SK-N-SH (cell line): ENCODE data around the gene QKI. TPM values are rescaled to one million over a fixed set of nuclear protein-coding genes. Genes with fewer than 3 reads are reported as not detected.
A peak's percentile ranks its signal among the peaks of the same experiment; 100 is the strongest.

ENCODE experiments used
- CTCF ChIA-PET: fragments of 300-600, 350-600 bp; formaldehyde crosslinking; extraction: SDS; loops from one replicate; lab custom pipeline; 2021; lab: Yijun Ruan, JAX
- POLR2A ChIA-PET: fragments of 350-600 bp; sonication (Branson Sonifier 250); formaldehyde crosslinking; extraction: SDS; loops from one replicate; lab custom pipeline; 2020; ENCODE audit warnings: antibody characterized with exemption, inconsistent platforms; lab: Yijun Ruan, JAX
- DNase-seq: peaks from one replicate; pipeline ENCODE4 v3.0.0; 2012
- H2AFZ ChIP-seq: fragments of 200-600 bp; sonication (generic); 2 replicates; pipeline ENCODE4 v1.8.1; 2016; ENCODE audit warnings: antibody characterized with exemption, mild to moderate bottlenecking, low read depth
- H3F3A ChIP-seq: fragments of 200-600 bp; sonication (generic); replicated peaks from 2 replicates; pipeline ENCODE3; 2016; ENCODE audit warnings: antibody characterized with exemption, mild to moderate bottlenecking; ENCODE audit not compliant: insufficient read depth
- H3K27ac ChIP-seq, 2 experiments: fragments of 200-500 bp in 1 of 2; fragments of 200-600 bp in 1 of 2; sonication (Bioruptor generic) in 1 of 2; sonication (generic), shearing (Covaris generic) in 1 of 2; 2 replicates each; pipeline versions ENCODE4 v1.5.1 to v1.6.1; 2014 to 2016; ENCODE audit warnings: low read depth in 2 of 2, inconsistent platforms in 1 of 2, low read length in 1 of 2, mild to moderate bottlenecking in 1 of 2, mixed read lengths in 1 of 2
- H3K27me3 ChIP-seq: fragments of 200-600 bp; sonication (generic), shearing (Covaris generic); 2 replicates; pipeline ENCODE4 v1.6.1; 2016; ENCODE audit warnings: mixed run types; ENCODE audit not compliant: insufficient read depth
- H3K36me3 ChIP-seq, 2 experiments: fragments of 200-500 bp in 1 of 2; fragments of 200-600 bp in 1 of 2; sonication (Bioruptor generic) in 1 of 2; sonication (generic) in 1 of 2; replicated peaks in 1 of 2; 2 replicates each; pipeline versions ENCODE3 to v1.5.1; 2014 to 2016; ENCODE audit warnings: low read length in 1 of 2, mild to moderate bottlenecking in 1 of 2; ENCODE audit not compliant: insufficient read depth in 2 of 2, control insufficient read depth in 1 of 2
- H3K4me1 ChIP-seq, 2 experiments: fragments of 200-500 bp in 1 of 2; fragments of 200-600 bp in 1 of 2; sonication (Bioruptor generic) in 1 of 2; sonication (generic), shearing (Covaris generic) in 1 of 2; 2 replicates each; pipeline versions ENCODE4 v1.5.1 to v1.6.1; 2014 to 2016; ENCODE audit warnings: low read depth in 1 of 2, low read length in 1 of 2, mixed run types in 1 of 2; ENCODE audit not compliant: insufficient read depth in 2 of 2, control insufficient read depth in 1 of 2
- H3K4me2 ChIP-seq: fragments of 200-600 bp; sonication (generic), shearing (Covaris generic); 2 replicates; pipeline ENCODE4 v1.6.1; 2017; ENCODE audit warnings: mixed run types
- H3K4me3 ChIP-seq, 2 experiments: fragments of 200-500 bp in 1 of 2; fragments of 200-600 bp in 1 of 2; sonication (Bioruptor generic) in 1 of 2; sonication (generic), shearing (Covaris generic) in 1 of 2; 2 replicates each; pipeline versions ENCODE4 v1.5.1 to v1.8.1; 2014 to 2016; ENCODE audit warnings: low read depth in 2 of 2, inconsistent platforms in 1 of 2, low read length in 1 of 2, mild to moderate bottlenecking in 1 of 2, mixed read lengths in 1 of 2, moderate library complexity in 1 of 2
- H3K79me2 ChIP-seq: fragments of 200-600 bp; sonication (generic); 2 replicates; pipeline ENCODE4 v1.8.1; 2017; ENCODE audit warnings: mild to moderate bottlenecking; ENCODE audit not compliant: insufficient read depth
- H3K9ac ChIP-seq: fragments of 200-600 bp; sonication (generic); 2 replicates; pipeline ENCODE4 v1.6.1; 2017; ENCODE audit warnings: mixed run types
- H3K9me2 ChIP-seq: fragments of 200-600 bp; sonication (generic); 2 replicates; pipeline ENCODE4 v1.6.1; 2017; ENCODE audit warnings: mixed run types
- H3K9me3 ChIP-seq: fragments of 200-600 bp; sonication (generic); 2 replicates; pipeline ENCODE4 v1.6.1; 2017; ENCODE audit warnings: mixed run types, mild to moderate bottlenecking, moderate library complexity
- H4K20me1 ChIP-seq: fragments of 200-600 bp; sonication (generic); 2 replicates; pipeline ENCODE4 v1.6.1; 2017; ENCODE audit warnings: mild to moderate bottlenecking, mixed run types; ENCODE audit not compliant: insufficient read depth
- CHD2 ChIP-seq: fragments of 150-350 bp; IDR thresholded peaks from 2 replicates; pipeline ENCODE4 v1.6.1; 2018; ENCODE audit warnings: low read length; ENCODE audit not compliant: partially characterized antibody
- ELF1 ChIP-seq: IDR thresholded peaks from 2 replicates; pipeline ENCODE4 v1.4.0; 2012
- EP300 ChIP-seq, 2 experiments: IDR thresholded peaks; 2 replicates each; pipeline versions ENCODE4 v1.4.0 to v1.6.1; 2012; ENCODE audit warnings: borderline replicate concordance in 1 of 2, low read depth in 1 of 2, low read length in 1 of 2
- EZH2phosphoT487 ChIP-seq: fragments of 200-600 bp; sonication (generic); IDR thresholded peaks from 2 replicates; pipeline ENCODE4 v1.6.1; 2017; ENCODE audit warnings: low read depth, mixed run types, mild to moderate bottlenecking, antibody characterized with exemption, moderate library complexity, borderline replicate concordance
- FOSL2 ChIP-seq: IDR thresholded peaks from 2 replicates; pipeline ENCODE4 v1.4.0; 2012; ENCODE audit warnings: low read depth, mild to moderate bottlenecking, moderate library complexity, borderline replicate concordance
- FOXM1 ChIP-seq: IDR thresholded peaks from 2 replicates; pipeline ENCODE4 v1.4.0; 2012; ENCODE audit warnings: low read depth, mild to moderate bottlenecking
- GABPA ChIP-seq: IDR thresholded peaks from 2 replicates; pipeline ENCODE4 v1.4.0; 2012; ENCODE audit warnings: low read depth, mild to moderate bottlenecking
- GATA2 ChIP-seq: sonication (generic); formaldehyde crosslinking; IDR thresholded peaks from 2 replicates; pipeline ENCODE4 v1.5.0; 2020; ENCODE audit warnings: mild to moderate bottlenecking, missing genetic modification reagents
- RAD21 ChIP-seq: IDR thresholded peaks from 2 replicates; pipeline ENCODE4 v1.6.1; 2012; ENCODE audit warnings: mild to moderate bottlenecking, low read length
- RCOR1 ChIP-seq: fragments of 150-350 bp; IDR thresholded peaks from 2 replicates; pipeline ENCODE4 v1.6.1; 2017; ENCODE audit warnings: antibody characterized with exemption, low read length
- RXRA ChIP-seq: IDR thresholded peaks from 2 replicates; pipeline ENCODE4 v1.4.0; 2012; ENCODE audit warnings: low read depth, mild to moderate bottlenecking, borderline replicate concordance
- SMC3 ChIP-seq: IDR thresholded peaks from 2 replicates; pipeline ENCODE4 v1.6.1; 2012; ENCODE audit warnings: low read depth, low read length, improper control_type of control experiment
- TCF12 ChIP-seq: IDR thresholded peaks from 2 replicates; pipeline ENCODE4 v1.4.0; 2012
- TEAD4 ChIP-seq: IDR thresholded peaks from 2 replicates; pipeline ENCODE4 v1.4.0; 2012; ENCODE audit warnings: mild to moderate bottlenecking, borderline replicate concordance; ENCODE audit not compliant: insufficient read depth
- YY1 ChIP-seq: IDR thresholded peaks from 2 replicates; pipeline ENCODE4 v1.4.0; 2012; ENCODE audit warnings: low read depth, mild to moderate bottlenecking
- WGBS: methylation state at CpG from one replicate; pipeline ENCODE4 v1.1.6; 2017; ENCODE audit warnings: low lambda C conversion rate; 5-methylcytosine and 5-hydroxymethylcytosine counted together
- polyA plus RNA-seq, 3 experiments: library from polyadenylated mRNA; depleted of rRNA; stranded (reverse); fragments of >200 nt; gene quantifications; 2 replicates each; pipeline ENCODE4 v1.2.3, GENCODE V29; 2012
- TF ChIP-seq, protein P1 (sequence below): IDR thresholded peaks from 2 replicates; pipeline ENCODE4 v1.4.0; 2012; ENCODE audit warnings: low read depth, borderline replicate concordance
- TF ChIP-seq, protein P2 (sequence below): IDR thresholded peaks from 2 replicates; pipeline ENCODE4; 2012
- TF ChIP-seq, protein P3 (sequence below): IDR thresholded peaks from 2 replicates; pipeline ENCODE4 v1.4.0; 2012; ENCODE audit warnings: low read depth
- TF ChIP-seq, protein P4 (sequence below): fragments of 200-600 bp; sonication (generic); IDR thresholded peaks from 2 replicates; pipeline ENCODE4 v1.6.1; 2017; ENCODE audit warnings: antibody characterized with exemption, mild to moderate bottlenecking, moderate library complexity
- TF ChIP-seq, protein P5 (sequence below): fragments of 150-350 bp; IDR thresholded peaks from 2 replicates; pipeline ENCODE4 v1.6.1; 2017; ENCODE audit warnings: antibody characterized with exemption, low read length, low read depth, borderline replicate concordance

The QKI gene
- polyA plus RNA-seq, 1 of the 3 experiments (the other 2 are of a cell fraction): 51.1 TPM

DNA sequence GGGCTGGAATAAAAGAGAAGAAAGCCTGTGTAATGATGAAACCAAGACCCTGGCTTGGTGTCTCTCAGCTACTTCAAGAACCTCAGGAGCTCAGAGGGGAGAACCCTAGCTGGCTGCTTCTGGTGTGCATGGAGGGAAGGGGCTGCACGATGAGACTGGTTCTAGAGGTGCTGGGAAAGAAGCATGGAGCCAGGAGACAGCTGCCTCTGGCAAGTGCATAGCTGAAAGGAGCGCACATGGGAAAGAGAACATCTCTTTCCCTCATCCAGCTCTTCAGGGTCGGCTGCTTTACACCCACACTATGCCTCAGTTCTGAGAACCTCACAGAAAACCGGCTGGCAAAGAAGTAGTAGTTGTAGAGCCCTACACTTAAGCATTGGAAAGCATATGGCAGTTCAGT lies 139.5 kb downstream of the QKI start:
- Histone ChIP-seq H2AFZ (no peak overlapping the region), H4K20me1 (peaks cover 15% of the 10 kb centered on the region), H3K27ac (no peak overlapping the region), H3F3A (peaks cover 9% of the 10 kb centered on the region), H3K4me2 (no peak overlapping the region), H3K9ac (no peak overlapping the region), H3K4me3 (no peak overlapping the region), H3K4me1 (no peaks in the 10 kb centered on the region), H3K9me2 (no peaks in the 10 kb centered on the region), H3K9me3 (no peaks in the 10 kb centered on the region), H3K79me2 (peaks cover 84% of the 10 kb centered on the region), H3K36me3 (peaks cover 3 to 5% of the 10 kb centered on the region in 2 experiments), H3K27me3 (no peaks in the 10 kb centered on the region)
- POLR2A ChIA-PET: no interaction called here
- CTCF ChIA-PET: interaction anchor here (0.5 to 1.3 kb wide), 3 partner anchors 10 to 746 kb away, joined by 3 to 5 read pairs (median 3); no protein-coding TSS in a partner anchor
- TF ChIP-seq TCF12: no peak
- no peak for TF ChIP-seq GABPA
- TF ChIP-seq ELF1: no peak
- TF ChIP-seq, protein P1, sequence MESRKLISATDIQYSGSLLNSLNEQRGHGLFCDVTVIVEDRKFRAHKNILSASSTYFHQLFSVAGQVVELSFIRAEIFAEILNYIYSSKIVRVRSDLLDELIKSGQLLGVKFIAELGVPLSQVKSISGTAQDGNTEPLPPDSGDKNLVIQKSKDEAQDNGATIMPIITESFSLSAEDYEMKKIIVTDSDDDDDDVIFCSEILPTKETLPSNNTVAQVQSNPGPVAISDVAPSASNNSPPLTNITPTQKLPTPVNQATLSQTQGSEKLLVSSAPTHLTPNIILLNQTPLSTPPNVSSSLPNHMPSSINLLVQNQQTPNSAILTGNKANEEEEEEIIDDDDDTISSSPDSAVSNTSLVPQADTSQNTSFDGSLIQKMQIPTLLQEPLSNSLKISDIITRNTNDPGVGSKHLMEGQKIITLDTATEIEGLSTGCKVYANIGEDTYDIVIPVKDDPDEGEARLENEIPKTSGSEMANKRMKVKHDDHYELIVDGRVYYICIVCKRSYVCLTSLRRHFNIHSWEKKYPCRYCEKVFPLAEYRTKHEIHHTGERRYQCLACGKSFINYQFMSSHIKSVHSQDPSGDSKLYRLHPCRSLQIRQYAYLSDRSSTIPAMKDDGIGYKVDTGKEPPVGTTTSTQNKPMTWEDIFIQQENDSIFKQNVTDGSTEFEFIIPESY: no peak
- no peak for TF ChIP-seq RXRA
- TF ChIP-seq TEAD4: no peak
- DNase-seq: no peak
- whole genome bisulfite sequencing: 91% methylated on average over 4 of the region's 4 CpGs

DNA sequence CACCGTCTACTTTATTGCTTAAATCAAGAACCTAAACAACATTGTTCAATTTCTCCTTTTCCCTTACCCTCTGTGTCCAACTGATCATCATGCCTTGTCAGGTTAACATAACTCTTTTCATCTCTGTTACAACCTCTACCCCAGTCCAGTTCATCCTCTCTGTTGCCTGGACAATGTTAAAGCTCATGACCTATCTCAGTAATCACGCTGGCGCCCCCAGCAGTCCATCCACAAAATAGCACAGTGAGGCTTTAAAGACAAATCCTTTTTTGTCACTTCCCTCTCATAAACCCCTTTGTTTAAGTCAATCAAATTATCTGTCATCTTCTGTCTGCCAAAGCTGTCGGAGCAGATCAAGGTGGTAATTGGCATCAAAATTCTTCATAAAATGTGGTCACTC lies 140.1 kb downstream of the QKI start:
- peaks cover 15% of the 10 kb centered on the region for H4K20me1 ChIP-seq
- WGBS: 79% methylated on average over 4 of the region's 4 CpGs
- no peak for TF ChIP-seq CHD2
- no peak for TF ChIP-seq RXRA
- TF ChIP-seq, protein P2, sequence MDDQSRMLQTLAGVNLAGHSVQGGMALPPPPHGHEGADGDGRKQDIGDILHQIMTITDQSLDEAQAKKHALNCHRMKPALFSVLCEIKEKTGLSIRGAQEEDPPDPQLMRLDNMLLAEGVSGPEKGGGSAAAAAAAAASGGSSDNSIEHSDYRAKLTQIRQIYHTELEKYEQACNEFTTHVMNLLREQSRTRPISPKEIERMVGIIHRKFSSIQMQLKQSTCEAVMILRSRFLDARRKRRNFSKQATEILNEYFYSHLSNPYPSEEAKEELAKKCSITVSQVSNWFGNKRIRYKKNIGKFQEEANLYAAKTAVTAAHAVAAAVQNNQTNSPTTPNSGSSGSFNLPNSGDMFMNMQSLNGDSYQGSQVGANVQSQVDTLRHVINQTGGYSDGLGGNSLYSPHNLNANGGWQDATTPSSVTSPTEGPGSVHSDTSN: no peak
- no peak for TF ChIP-seq EP300 (IDR thresholded peaks at IDR 0.05; ENCODE audit: borderline replicate concordance in 1 of 2, low read depth in 1 of 2, low read length in 1 of 2)
- TF ChIP-seq TEAD4: no peak
- TF ChIP-seq, protein P3, sequence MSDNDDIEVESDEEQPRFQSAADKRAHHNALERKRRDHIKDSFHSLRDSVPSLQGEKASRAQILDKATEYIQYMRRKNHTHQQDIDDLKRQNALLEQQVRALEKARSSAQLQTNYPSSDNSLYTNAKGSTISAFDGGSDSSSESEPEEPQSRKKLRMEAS: no peak
- no peak for TF ChIP-seq FOXM1
- peak; percentile 72 for TF ChIP-seq RAD21
- peak; percentile 67 for TF ChIP-seq SMC3
- no peak for TF ChIP-seq YY1
- no peak for TF ChIP-seq RCOR1
- TF ChIP-seq FOSL2: no peak
- no peak for TF ChIP-seq EZH2phosphoT487
- TF ChIP-seq, protein P4, sequence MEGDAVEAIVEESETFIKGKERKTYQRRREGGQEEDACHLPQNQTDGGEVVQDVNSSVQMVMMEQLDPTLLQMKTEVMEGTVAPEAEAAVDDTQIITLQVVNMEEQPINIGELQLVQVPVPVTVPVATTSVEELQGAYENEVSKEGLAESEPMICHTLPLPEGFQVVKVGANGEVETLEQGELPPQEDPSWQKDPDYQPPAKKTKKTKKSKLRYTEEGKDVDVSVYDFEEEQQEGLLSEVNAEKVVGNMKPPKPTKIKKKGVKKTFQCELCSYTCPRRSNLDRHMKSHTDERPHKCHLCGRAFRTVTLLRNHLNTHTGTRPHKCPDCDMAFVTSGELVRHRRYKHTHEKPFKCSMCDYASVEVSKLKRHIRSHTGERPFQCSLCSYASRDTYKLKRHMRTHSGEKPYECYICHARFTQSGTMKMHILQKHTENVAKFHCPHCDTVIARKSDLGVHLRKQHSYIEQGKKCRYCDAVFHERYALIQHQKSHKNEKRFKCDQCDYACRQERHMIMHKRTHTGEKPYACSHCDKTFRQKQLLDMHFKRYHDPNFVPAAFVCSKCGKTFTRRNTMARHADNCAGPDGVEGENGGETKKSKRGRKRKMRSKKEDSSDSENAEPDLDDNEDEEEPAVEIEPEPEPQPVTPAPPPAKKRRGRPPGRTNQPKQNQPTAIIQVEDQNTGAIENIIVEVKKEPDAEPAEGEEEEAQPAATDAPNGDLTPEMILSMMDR: peak; percentile 82
- 0 out of 2 replicates have a peak, but pooled peaks have one; percentile 9 for TF ChIP-seq TCF12
- TF ChIP-seq, protein P5, sequence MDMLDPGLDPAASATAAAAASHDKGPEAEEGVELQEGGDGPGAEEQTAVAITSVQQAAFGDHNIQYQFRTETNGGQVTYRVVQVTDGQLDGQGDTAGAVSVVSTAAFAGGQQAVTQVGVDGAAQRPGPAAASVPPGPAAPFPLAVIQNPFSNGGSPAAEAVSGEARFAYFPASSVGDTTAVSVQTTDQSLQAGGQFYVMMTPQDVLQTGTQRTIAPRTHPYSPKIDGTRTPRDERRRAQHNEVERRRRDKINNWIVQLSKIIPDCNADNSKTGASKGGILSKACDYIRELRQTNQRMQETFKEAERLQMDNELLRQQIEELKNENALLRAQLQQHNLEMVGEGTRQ: no peak
- TF ChIP-seq GATA2 (CRISPR knock-in tag): no peak
- TF ChIP-seq, protein P1: no peak

More for the DNA sequence above, 140.1 kb downstream of the QKI start:
- Histone ChIP-seq H2AFZ (no peak overlapping the region), H3K36me3 (peaks cover 6 to 7% of the 10 kb centered on the region in 2 experiments), H3K9me2 (no peaks in the 10 kb centered on the region), H3F3A (peaks cover 9% of the 10 kb centered on the region), H3K4me2 (no peak overlapping the region), H3K4me1 (no peaks in the 10 kb centered on the region), H3K27ac (no peak overlapping the region), H3K79me2 (peaks cover 82% of the 10 kb centered on the region), H3K4me3 (no peak overlapping the region), H3K9me3 (no peaks in the 10 kb centered on the region), H3K27me3 (no peaks in the 10 kb centered on the region), H3K9ac (no peak overlapping the region)
- ChIA-PET CTCF (interaction anchor here (1.2 to 1.3 kb wide), 2 partner anchors 21 to 31 kb away, joined by 3 read pairs; no protein-coding TSS in a partner anchor), POLR2A (no interaction called here)
- peak; percentile 23 for DNase-seq
